Breast epithelium (tissue), 3 donors: ENCODE results near the gene PLPPR2.

Experiments
- CTCF ChIP-seq, 3 donors: fragments of 450-650 bp; IDR thresholded peaks; one replicate each; pipeline ENCODE4 v1.5.1; 2016 to 2017; ENCODE audit warnings: antibody characterized with exemption in 3 of 3, mild to moderate bottlenecking in 3 of 3, moderate library complexity in 3 of 3
- POLR2A ChIP-seq: fragments of 450-650 bp; IDR thresholded peaks from one replicate; pipeline ENCODE4 v1.6.1; 2016; ENCODE audit warnings: antibody characterized with exemption, mild to moderate bottlenecking, moderate library complexity

GRCh38 chr19:11397089-11397610 lies 41.9 kb downstream of the PLPPR2 start:
- TF ChIP-seq CTCF (IDR thresholded peaks at IDR 0.05) = no peak
- TF ChIP-seq POLR2A = no peak
